SK-N-SH treated with all-trans-retinoic acid at 6 μM for 48 hours (cell line): Measurements from ENCODE around the gene ERLIN1.

Source experiments
- ATAC-seq: fragments of 200-7000 bp; cut with Tn5 transposase; 3 replicates; pipeline ENCODE4 v1.9.1; 2020; ENCODE audit warnings: mild to moderate bottlenecking, moderate library complexity
- ARNTL ChIP-seq: fragments of 450-650 bp; formaldehyde crosslinking; IDR thresholded peaks from 2 replicates; pipeline ENCODE4 v1.5.0; 2020; ENCODE audit warnings: low read depth, mild to moderate bottlenecking, moderate library complexity, borderline replicate concordance
- BACH2 ChIP-seq: fragments of 250-450 bp; sonication (Bioruptor Pico); IDR thresholded peaks from 2 replicates; pipeline ENCODE4 v1.9.0; 2021; ENCODE audit warnings: mild to moderate bottlenecking, borderline replicate concordance
- CSDC2 ChIP-seq: fragments of 250-450 bp; sonication (Bioruptor Pico); IDR thresholded peaks from 2 replicates; pipeline ENCODE4 v1.5.0; 2020; ENCODE audit warnings: mild to moderate bottlenecking, moderate library complexity
- ESRRG ChIP-seq: fragments of 250-450 bp; sonication (Bioruptor Pico); IDR thresholded peaks from 2 replicates; pipeline ENCODE4 v1.6.1; 2021; ENCODE audit warnings: mild to moderate bottlenecking
- GLIS3 ChIP-seq: fragments of 250-450 bp; sonication (Bioruptor Pico); IDR thresholded peaks from 2 replicates; pipeline ENCODE4 v1.5.0; 2020; ENCODE audit warnings: mild to moderate bottlenecking, moderate library complexity
- ISL1 ChIP-seq: fragments of 250-450 bp; sonication (Bioruptor Pico); IDR thresholded peaks from 2 replicates; pipeline ENCODE4 v2.1.2; 2022; ENCODE audit warnings: mild to moderate bottlenecking, moderate library complexity
- OSR1 ChIP-seq: fragments of 250-450 bp; sonication (Bioruptor Pico); IDR thresholded peaks from 2 replicates; pipeline ENCODE4 v1.8.0; 2022; ENCODE audit warnings: moderate library complexity, mild to moderate bottlenecking, inconsistent platforms
- PPARA ChIP-seq: fragments of 250-450 bp; sonication (Bioruptor Pico); IDR thresholded peaks from 2 replicates; pipeline ENCODE4 v1.5.0; 2020; ENCODE audit warnings: mild to moderate bottlenecking, borderline replicate concordance
- RARB ChIP-seq: fragments of 250-450 bp; sonication (Bioruptor Pico); IDR thresholded peaks from 2 replicates; pipeline ENCODE4 v1.8.0; 2021; ENCODE audit warnings: mild to moderate bottlenecking, moderate library complexity
- SNAI2 ChIP-seq: fragments of 250-450 bp; sonication (Bioruptor Pico); IDR thresholded peaks from 2 replicates; pipeline ENCODE4 v1.5.0; 2020; ENCODE audit warnings: mild to moderate bottlenecking, moderate library complexity
- TCF4 ChIP-seq: fragments of 250-450 bp; sonication (Bioruptor Pico); IDR thresholded peaks from 2 replicates; pipeline ENCODE4 v1.8.0; 2021; ENCODE audit warnings: mild to moderate bottlenecking, moderate library complexity, borderline replicate concordance
- TOX ChIP-seq: fragments of 250-450 bp; sonication (Bioruptor Pico); IDR thresholded peaks from 2 replicates; pipeline ENCODE4 v1.8.0; 2021; ENCODE audit warnings: mild to moderate bottlenecking, moderate library complexity, borderline replicate concordance
- ZC3H10 ChIP-seq: fragments of 250-450 bp; sonication (Bioruptor Pico); IDR thresholded peaks from 2 replicates; pipeline ENCODE4 v1.5.1; 2021; ENCODE audit warnings: mild to moderate bottlenecking, moderate library complexity
- ZFP3 ChIP-seq: fragments of 250-450 bp; sonication (Bioruptor Pico); IDR thresholded peaks from 2 replicates; pipeline ENCODE4 v1.5.0; 2020; ENCODE audit warnings: mild to moderate bottlenecking, moderate library complexity
- ZFP30 ChIP-seq: fragments of 450-650 bp; formaldehyde crosslinking; IDR thresholded peaks from 2 replicates; pipeline ENCODE4 v1.5.0; 2022; ENCODE audit warnings: mild to moderate bottlenecking, moderate library complexity
- ZNF565 ChIP-seq: fragments of 450-650 bp; formaldehyde crosslinking; conservative IDR thresholded peaks from 2 replicates; pipeline ENCODE4 v1.5.0; 2020; ENCODE audit warnings: low read depth, mild to moderate bottlenecking, moderate library complexity
- ZNF8 ChIP-seq: fragments of 450-650 bp; formaldehyde crosslinking; IDR thresholded peaks from 2 replicates; pipeline ENCODE4 v1.5.0; 2020; ENCODE audit warnings: mild to moderate bottlenecking, moderate library complexity
- TF ChIP-seq, protein P1 (sequence below): fragments of 250-450 bp; sonication (Bioruptor Pico); IDR thresholded peaks from 2 replicates; pipeline ENCODE4 v1.5.1; 2020; ENCODE audit warnings: low read depth, mild to moderate bottlenecking, moderate library complexity
- TF ChIP-seq, protein P2 (sequence below): fragments of 250-450 bp; sonication (Bioruptor Pico); IDR thresholded peaks from 2 replicates; pipeline ENCODE4 v1.8.0; 2020; ENCODE audit warnings: mild to moderate bottlenecking, moderate library complexity, borderline replicate concordance
- TF ChIP-seq, protein P3 (sequence below): fragments of 250-450 bp; sonication (Bioruptor Pico); IDR thresholded peaks from 2 replicates; pipeline ENCODE4 v1.8.0; 2021; ENCODE audit warnings: low read depth, mild to moderate bottlenecking, moderate library complexity, borderline replicate concordance
- TF ChIP-seq, protein P4 (sequence below): fragments of 250-450 bp; sonication (Bioruptor Pico); IDR thresholded peaks from 2 replicates; pipeline ENCODE4 v1.5.1; 2021; ENCODE audit warnings: mild to moderate bottlenecking, moderate library complexity

ERLIN1 gene

DNA sequence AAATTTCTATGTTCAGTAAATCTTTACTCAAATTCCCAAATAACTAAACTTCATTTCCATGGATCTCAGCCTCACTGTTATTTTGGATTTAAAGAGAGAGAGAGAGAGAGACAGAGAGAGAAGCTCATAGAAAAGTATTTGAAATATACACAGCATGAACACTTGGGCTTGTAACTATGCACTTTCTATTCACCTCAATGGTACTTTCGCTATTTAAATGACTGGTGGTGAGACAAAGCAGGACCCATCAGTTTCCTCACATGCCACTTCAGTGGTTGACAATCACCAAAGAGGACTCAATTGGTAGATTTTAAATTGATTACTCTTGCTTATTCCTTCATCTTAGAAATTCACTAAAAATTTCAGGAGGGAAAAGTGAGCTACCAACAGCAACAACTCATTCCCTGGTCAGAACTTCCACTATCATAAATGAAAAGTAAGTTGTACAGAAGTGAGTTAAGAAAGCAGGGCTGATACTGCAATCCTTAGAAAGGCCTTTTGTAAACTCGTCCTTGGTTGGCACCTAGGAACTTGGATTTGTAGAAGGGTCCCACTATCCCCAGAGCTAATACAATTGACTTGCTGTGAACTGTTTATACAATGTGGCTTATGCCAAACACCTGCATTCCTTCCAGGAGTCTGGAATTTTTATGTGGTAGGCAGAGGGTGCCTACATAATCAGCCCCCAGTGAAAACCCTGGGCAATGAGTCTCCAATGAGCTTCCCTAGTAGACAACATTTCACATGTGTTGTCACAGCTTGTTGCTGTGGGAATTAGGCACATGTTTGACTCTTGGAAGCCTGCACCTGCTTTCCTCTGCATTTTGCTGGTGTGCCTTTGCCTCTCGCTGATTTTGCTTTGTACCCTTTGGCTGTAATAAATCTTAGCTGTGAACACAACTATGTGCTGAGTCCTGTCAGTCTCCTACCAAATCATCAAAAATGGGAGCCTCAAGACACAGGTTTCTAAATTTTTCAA lies 10.8 kb downstream of the ERLIN1 start:
- no peak for ATAC-seq
- TF ChIP-seq, protein P1, sequence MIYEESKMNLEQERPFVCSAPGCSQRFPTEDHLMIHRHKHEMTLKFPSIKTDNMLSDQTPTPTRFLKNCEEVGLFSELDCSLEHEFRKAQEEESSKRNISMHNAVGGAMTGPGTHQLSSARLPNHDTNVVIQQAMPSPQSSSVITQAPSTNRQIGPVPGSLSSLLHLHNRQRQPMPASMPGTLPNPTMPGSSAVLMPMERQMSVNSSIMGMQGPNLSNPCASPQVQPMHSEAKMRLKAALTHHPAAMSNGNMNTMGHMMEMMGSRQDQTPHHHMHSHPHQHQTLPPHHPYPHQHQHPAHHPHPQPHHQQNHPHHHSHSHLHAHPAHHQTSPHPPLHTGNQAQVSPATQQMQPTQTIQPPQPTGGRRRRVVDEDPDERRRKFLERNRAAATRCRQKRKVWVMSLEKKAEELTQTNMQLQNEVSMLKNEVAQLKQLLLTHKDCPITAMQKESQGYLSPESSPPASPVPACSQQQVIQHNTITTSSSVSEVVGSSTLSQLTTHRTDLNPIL (CRISPR knock-in tag) = no peak
- TF ChIP-seq ESRRG (CRISPR knock-in tag) (no peak), ZNF8 (no peak), BACH2 (CRISPR knock-in tag) (no peak), CSDC2 (CRISPR knock-in tag) (no peak), ZFP30 (CRISPR knock-in tag) (no peak), ARNTL (no peak), ZNF565 (CRISPR knock-in tag) (no peak), ZC3H10 (CRISPR knock-in tag) (no peak), RARB (CRISPR knock-in tag) (no peak), TCF4 (CRISPR knock-in tag) (no peak)
- TF ChIP-seq, protein P2, sequence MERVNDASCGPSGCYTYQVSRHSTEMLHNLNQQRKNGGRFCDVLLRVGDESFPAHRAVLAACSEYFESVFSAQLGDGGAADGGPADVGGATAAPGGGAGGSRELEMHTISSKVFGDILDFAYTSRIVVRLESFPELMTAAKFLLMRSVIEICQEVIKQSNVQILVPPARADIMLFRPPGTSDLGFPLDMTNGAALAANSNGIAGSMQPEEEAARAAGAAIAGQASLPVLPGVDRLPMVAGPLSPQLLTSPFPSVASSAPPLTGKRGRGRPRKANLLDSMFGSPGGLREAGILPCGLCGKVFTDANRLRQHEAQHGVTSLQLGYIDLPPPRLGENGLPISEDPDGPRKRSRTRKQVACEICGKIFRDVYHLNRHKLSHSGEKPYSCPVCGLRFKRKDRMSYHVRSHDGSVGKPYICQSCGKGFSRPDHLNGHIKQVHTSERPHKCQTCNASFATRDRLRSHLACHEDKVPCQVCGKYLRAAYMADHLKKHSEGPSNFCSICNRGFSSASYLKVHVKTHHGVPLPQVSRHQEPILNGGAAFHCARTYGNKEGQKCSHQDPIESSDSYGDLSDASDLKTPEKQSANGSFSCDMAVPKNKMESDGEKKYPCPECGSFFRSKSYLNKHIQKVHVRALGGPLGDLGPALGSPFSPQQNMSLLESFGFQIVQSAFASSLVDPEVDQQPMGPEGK (CRISPR knock-in tag) = no peak

DNA sequence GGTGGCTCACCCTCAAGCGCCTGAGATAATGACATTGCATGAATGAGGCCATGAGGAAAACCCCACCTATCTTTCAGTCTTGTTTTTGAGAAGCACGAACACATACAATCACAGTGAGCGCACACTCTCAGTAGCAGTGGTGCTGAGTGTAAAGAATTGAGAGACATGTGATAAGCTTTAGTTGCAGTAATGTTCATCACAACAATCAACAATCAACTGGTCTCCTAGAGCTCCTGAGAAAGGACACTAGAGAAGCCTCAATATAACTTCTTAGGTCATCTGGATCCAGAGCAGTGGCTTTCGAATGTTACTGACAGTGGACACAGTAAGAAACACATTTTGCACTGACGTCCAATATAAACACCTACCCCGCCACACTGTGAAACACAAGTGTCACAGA lies 12.8 kb downstream of the ERLIN1 start:
- TF ChIP-seq ZC3H10 (CRISPR knock-in tag) (no peak), ISL1 (no peak), ZFP30 (CRISPR knock-in tag) (no peak), ESRRG (CRISPR knock-in tag) (no peak), ARNTL (no peak)
- no peak for ATAC-seq

DNA sequence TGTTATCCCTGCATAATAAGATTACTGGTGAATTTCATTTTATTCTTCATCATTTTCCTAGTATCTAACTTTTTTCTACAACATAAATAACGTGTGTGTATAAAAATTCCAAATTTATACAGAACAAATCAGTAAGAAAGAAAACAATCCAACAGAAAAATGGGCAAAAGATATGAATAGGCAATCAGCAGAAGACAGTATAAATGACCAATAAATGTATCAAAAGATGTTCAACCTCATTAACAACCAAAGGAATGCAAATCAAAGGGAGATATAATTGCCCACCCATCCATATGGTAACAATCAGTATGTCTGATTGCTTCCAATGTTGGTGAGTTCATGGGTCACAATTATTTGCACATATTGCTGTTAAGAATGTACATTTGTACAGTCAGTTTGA lies 13.5 kb downstream of the ERLIN1 start:
- no peak for TF ChIP-seq RARB (CRISPR knock-in tag)
- TF ChIP-seq ESRRG (CRISPR knock-in tag) = no peak
- TF ChIP-seq GLIS3 = no peak
- TF ChIP-seq ZFP30 (CRISPR knock-in tag) = no peak
- TF ChIP-seq PPARA (CRISPR knock-in tag) = no peak
- TF ChIP-seq ZNF8 = no peak
- TF ChIP-seq SNAI2 (CRISPR knock-in tag) = no peak
- TF ChIP-seq ZFP3 = no peak
- ATAC-seq = no peak

DNA sequence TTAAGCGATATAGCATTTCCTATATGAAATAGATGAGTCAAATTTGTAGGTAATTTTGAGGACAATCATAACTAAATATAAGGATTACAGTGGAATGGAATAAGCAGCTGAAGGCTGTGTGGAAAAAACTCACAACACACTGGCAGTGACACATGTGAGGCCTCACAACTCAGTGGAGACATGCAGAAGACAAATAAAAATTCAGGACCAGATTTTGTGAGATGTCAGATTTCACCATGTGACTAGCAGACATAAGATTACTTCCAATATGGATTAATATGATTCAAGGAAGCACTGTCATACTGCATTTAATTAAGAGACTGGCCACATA lies 17.6 kb downstream of the ERLIN1 start:
- ATAC-seq = no peak
- TF ChIP-seq ZNF8 = no peak
- no peak for TF ChIP-seq ZNF565 (CRISPR knock-in tag)
- TF ChIP-seq, protein P3, sequence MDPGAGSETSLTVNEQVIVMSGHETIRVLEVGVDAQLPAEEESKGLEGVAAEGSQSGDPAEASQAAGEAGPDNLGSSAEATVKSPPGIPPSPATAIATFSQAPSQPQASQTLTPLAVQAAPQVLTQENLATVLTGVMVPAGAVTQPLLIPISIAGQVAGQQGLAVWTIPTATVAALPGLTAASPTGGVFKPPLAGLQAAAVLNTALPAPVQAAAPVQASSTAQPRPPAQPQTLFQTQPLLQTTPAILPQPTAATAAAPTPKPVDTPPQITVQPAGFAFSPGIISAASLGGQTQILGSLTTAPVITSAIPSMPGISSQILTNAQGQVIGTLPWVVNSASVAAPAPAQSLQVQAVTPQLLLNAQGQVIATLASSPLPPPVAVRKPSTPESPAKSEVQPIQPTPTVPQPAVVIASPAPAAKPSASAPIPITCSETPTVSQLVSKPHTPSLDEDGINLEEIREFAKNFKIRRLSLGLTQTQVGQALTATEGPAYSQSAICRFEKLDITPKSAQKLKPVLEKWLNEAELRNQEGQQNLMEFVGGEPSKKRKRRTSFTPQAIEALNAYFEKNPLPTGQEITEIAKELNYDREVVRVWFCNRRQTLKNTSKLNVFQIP (CRISPR knock-in tag) = no peak
- TF ChIP-seq ARNTL = no peak
- TF ChIP-seq PPARA (CRISPR knock-in tag) = no peak
- no peak for TF ChIP-seq TCF4 (CRISPR knock-in tag)
- TF ChIP-seq BACH2 (CRISPR knock-in tag) = no peak
- TF ChIP-seq GLIS3 = no peak
- no peak for TF ChIP-seq SNAI2 (CRISPR knock-in tag)

DNA sequence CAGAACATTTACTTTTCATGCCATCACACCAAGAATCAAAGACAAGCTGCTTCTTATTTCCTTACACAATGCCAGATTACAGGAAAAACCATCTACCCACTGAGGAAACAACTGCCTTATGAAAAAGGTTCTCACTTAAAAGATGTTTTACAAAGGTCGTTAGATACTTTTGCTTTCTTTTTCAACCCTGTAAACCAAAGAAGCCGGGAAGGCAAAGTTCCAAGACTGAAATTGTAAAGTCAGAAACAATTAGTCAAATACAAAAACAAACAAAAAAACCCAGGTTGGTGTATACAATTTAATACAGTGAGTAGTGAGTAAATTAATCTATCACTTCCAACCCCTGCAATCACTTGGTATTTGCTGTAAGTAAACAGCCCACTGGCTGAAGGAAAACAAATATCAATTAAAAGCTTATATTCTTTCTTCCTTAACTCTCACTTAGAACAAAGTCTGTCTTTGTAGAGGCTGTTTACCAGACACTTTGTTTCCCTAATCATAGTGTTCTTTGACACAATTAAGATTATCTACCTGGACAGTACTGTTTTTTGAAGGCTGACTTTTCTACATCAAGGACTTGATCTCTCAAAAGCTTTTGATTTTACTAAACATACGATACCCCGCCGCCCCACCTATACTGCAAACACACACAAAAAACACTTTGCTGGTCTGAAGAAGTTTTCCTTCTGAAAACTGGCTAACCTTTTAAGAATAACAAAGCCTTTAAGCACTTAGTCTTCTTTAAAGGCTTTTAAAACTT lies 18.1 kb downstream of the ERLIN1 start:
- ATAC-seq = no peak
- TF ChIP-seq, protein P4, sequence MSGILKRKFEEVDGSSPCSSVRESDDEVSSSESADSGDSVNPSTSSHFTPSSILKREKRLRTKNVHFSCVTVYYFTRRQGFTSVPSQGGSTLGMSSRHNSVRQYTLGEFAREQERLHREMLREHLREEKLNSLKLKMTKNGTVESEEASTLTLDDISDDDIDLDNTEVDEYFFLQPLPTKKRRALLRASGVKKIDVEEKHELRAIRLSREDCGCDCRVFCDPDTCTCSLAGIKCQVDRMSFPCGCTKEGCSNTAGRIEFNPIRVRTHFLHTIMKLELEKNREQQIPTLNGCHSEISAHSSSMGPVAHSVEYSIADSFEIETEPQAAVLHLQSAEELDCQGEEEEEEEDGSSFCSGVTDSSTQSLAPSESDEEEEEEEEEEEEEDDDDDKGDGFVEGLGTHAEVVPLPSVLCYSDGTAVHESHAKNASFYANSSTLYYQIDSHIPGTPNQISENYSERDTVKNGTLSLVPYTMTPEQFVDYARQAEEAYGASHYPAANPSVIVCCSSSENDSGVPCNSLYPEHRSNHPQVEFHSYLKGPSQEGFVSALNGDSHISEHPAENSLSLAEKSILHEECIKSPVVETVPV (CRISPR knock-in tag) = no peak
- TF ChIP-seq ISL1 (no peak), BACH2 (CRISPR knock-in tag) (no peak), PPARA (CRISPR knock-in tag) (no peak), ZNF565 (CRISPR knock-in tag) (no peak), ESRRG (CRISPR knock-in tag) (no peak), ZFP3 (no peak), OSR1 (CRISPR knock-in tag) (no peak), GLIS3 (no peak), ZFP30 (CRISPR knock-in tag) (no peak), TCF4 (CRISPR knock-in tag) (no peak), RARB (CRISPR knock-in tag) (no peak), TOX (CRISPR knock-in tag) (no peak), ZC3H10 (CRISPR knock-in tag) (no peak)
- TF ChIP-seq, protein P2 (CRISPR knock-in tag) = no peak
- TF ChIP-seq, protein P1 (CRISPR knock-in tag) = no peak
